AG10803 (cell line): ENCODE results near the gene GTSF1L.

Experiments
- DNase-seq: peaks from one replicate; pipeline ENCODE4 v3.0.0; 2010; ENCODE audit warnings: low read depth
- H3K4me3 ChIP-seq: 2 replicates; pipeline ENCODE4 v1.5.1; 2011; ENCODE audit warnings: mild to moderate bottlenecking, low read length, control low read depth
- CTCF ChIP-seq: conservative IDR thresholded peaks from 2 replicates; pipeline ENCODE4 v1.5.1; 2011; ENCODE audit warnings: mild to moderate bottlenecking, low read length, control low read depth, inconsistent platforms

The GTSF1L gene

DNA sequence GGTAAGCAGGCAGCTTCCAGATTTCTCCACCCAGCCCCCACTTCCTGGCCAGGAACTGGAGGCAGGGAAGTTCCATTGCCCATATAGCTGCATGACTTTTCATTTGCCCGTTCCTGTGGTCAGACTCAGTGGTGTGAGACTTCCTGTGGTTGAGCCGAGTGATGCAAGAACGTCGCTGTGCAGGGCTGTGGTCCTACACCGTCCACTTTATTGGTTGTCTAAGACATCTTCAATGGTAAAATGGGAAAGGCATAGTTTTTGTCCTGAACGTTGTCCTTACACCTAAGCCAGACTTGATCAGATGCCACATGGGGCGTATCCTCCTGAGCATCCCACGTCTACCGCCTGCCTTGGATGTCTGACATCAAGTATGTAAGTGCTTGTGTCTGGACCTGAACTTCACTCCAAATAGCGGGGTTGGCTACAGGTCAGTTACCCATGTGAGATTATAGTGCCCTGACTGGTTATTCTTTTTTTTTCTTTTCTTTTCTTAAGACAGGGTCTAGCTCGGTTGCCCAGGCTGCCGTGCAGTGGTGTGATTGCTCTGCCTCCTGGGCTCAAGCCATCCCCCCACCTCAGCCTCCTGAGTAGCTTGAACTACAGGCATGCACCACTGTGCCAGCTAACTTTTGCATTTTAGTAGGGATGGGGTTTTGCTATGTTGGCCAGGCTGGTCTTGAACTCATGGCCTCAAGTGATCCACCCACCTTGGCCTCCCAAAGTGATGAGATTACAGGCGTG, 25.9 kb upstream of the GTSF1L start:
- no peak for TF ChIP-seq CTCF
- no peak overlapping the region for H3K4me3 ChIP-seq
- DNase-seq = peak; percentile 94

GRCh38 chr20:43752051-43752360, 25.2 kb upstream of the GTSF1L start:
- no peak for DNase-seq
- H3K4me3 ChIP-seq = no peak overlapping the region
- no peak for TF ChIP-seq CTCF

- peak; percentile 67 for DNase-seq
- H3K4me3 ChIP-seq = no peak overlapping the region
- 0 out of 2 replicates have a peak, but pooled peaks have one; percentile 4 for TF ChIP-seq CTCF
Observed at GRCh38 chr20:43751167-43752050, 24.6 kb upstream of the GTSF1L start.

- H3K4me3 ChIP-seq = no peak overlapping the region
- TF ChIP-seq CTCF = no peak
- no peak for DNase-seq
Observed at GRCh38 chr20:43750774-43751166, 24.0 kb upstream of the GTSF1L start.

DNA sequence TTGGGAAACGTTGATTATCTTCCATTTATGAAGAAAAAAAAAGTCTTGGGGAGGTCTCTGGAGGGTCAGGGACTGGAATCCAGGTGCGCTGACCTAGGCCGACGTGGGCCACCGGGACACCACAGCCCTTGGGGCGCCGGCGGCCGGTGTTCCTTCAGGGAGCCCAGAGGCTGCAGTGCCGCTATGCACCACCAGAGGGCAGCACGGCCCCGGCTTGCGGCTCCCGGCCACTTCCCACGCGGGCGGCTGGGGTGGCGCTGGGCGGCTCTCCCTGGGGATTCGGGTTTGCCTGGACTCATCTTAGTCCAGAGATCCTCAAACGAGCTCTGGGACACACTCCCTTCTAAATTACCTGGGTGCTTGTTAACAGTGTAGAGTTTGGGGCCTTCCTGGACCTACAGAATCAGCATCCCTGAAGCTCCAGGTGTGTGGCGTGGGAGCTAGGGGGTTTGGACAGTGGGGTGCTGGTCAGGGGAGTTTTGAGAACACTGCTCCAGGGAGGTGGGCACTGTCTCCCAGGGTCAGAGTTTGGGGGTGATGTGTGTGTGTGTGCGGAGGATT, 23.0 kb upstream of the GTSF1L start:
- DNase-seq = peak; percentile 42
- H3K4me3 ChIP-seq = no peak overlapping the region
- peak; percentile 95 for TF ChIP-seq CTCF

- TF ChIP-seq CTCF = no peak
- DNase-seq = peak; percentile 70
Observed at GRCh38 chr20:43748274-43748673, 21.5 kb upstream of the GTSF1L start.

More at GRCh38 chr20:43748274-43748673, 21.5 kb upstream of the GTSF1L start:
- no peak overlapping the region for H3K4me3 ChIP-seq
